Stimulated activated CD4-positive, alpha-beta T cell treated with anti-CD3 and anti-CD28 coated beads, TNF-alpha, amount 100 ng/mL, for 24 hours (primary cell): ENCODE measurements around the gene NEO1.

Experiments used
- DNase-seq, 3 experiments: peaks; one replicate each; pipeline ENCODE4 v3.0.0-alpha.2; 2020; ENCODE audit warnings: low read depth in 3 of 3

NEO1 gene, protein sequence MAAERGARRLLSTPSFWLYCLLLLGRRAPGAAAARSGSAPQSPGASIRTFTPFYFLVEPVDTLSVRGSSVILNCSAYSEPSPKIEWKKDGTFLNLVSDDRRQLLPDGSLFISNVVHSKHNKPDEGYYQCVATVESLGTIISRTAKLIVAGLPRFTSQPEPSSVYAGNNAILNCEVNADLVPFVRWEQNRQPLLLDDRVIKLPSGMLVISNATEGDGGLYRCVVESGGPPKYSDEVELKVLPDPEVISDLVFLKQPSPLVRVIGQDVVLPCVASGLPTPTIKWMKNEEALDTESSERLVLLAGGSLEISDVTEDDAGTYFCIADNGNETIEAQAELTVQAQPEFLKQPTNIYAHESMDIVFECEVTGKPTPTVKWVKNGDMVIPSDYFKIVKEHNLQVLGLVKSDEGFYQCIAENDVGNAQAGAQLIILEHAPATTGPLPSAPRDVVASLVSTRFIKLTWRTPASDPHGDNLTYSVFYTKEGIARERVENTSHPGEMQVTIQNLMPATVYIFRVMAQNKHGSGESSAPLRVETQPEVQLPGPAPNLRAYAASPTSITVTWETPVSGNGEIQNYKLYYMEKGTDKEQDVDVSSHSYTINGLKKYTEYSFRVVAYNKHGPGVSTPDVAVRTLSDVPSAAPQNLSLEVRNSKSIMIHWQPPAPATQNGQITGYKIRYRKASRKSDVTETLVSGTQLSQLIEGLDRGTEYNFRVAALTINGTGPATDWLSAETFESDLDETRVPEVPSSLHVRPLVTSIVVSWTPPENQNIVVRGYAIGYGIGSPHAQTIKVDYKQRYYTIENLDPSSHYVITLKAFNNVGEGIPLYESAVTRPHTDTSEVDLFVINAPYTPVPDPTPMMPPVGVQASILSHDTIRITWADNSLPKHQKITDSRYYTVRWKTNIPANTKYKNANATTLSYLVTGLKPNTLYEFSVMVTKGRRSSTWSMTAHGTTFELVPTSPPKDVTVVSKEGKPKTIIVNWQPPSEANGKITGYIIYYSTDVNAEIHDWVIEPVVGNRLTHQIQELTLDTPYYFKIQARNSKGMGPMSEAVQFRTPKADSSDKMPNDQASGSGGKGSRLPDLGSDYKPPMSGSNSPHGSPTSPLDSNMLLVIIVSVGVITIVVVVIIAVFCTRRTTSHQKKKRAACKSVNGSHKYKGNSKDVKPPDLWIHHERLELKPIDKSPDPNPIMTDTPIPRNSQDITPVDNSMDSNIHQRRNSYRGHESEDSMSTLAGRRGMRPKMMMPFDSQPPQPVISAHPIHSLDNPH (N-terminal part only)

DNA sequence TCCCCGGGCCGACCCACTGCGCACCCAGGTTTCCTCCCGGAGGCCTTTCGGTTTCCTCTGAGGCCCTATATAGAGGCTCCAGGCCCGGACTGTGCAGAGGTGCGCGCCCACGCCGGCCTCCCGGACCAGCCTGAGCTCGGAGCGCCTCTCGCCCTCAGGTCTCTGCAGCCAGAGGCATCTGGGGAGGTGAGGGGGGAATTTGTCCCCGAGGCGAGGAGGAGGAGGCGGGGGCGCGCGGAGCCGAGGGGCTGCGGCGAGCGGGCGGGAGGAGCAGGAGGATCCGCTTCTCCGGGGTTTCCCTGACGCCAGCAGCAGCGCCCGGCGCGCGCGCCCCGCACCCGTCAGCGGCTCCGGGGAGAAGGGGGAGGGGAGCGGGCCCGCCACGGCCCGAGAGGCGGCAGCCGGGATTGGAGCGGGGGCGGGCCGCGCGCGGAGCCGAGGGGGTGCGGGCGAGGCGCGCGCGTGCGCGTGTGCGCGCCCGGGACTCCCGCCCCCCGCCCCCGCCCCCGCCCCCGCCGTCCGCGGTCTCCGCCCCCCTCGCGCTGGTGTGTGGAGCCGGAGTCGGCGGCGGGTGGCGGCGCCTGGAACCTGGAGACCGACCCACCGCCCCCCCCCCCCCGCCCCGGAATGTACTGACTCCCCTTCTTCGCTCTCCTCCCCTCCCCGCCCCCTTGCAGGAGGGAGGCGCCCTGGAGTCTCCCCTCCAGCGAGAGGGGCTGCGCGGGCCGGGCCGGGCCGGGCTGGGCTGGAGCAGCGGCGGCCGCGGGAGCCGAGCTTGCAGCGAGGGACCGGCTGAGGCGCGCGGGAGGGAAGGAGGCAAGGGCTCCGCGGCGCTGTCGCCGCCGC lies at the start of gene NEO1:
NEO1 (plus strand) TSS at position 657 of the 846 bp plus-strand sequence. CDS start 213 bp downstream, outside the sequence.
- DNase-seq, result peak; percentile 47 to 74 (median 52)

DNA sequence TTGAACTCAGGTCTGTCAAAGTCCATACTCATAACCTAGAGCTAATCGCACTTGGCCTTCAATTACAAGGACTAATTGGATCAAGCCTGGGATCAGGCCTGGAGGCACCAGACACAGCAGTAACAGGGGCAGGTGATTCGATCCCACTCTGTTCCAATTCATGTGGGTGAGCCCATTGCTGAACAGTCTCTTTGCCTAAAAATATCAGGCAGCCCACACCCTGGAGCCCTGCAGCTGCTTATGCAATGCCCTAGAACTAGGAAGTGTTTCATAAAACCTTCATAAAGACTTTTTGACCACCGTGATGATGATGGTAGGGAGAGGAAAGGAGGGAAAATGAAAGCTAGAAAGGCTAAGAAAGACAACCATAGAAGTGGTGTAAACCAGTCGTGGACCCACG lies 47.8 kb upstream of the NEO1 start:
- DNase-seq, result no peak

DNA sequence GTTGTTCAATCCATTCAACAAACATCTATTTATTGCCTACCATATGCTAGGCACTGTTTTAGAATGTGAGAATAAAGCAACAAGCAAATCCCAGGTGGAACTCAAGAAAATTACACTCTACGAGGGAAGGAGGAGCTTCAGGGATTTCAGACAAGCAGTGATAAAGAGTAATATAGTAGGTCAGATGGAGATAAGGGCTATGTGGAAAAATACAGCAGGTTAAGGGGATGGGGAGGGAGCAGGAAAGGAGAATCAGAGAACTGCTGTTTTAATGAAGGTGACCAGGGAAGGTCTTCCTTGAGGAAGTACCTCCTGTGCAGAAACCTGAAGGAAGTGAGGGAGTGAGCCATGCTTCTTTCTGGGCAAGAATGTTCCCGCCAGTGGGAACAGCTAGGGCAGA lies 47.2 kb upstream of the NEO1 start:
- no peak for DNase-seq

GRCh38 chr15:73005446-73005845 lies 46.8 kb upstream of the NEO1 start:
- no peak for DNase-seq

GRCh38 chr15:73006523-73006922 lies 45.7 kb upstream of the NEO1 start:
- no peak for DNase-seq

GRCh38 chr15:73009066-73010056 lies 42.9 kb upstream of the NEO1 start:
- DNase-seq, result no peak

- no peak for DNase-seq
These were observed 41.8 kb upstream of the NEO1 start for GRCh38 chr15:73010154-73011152.

GRCh38 chr15:73014904-73015303 lies 37.4 kb upstream of the NEO1 start:
- DNase-seq, result no peak

GRCh38 chr15:73015493-73015892 lies 36.8 kb upstream of the NEO1 start:
- DNase-seq, result no peak

GRCh38 chr15:73017987-73018386 lies 34.3 kb upstream of the NEO1 start:
- DNase-seq, result no peak

DNA sequence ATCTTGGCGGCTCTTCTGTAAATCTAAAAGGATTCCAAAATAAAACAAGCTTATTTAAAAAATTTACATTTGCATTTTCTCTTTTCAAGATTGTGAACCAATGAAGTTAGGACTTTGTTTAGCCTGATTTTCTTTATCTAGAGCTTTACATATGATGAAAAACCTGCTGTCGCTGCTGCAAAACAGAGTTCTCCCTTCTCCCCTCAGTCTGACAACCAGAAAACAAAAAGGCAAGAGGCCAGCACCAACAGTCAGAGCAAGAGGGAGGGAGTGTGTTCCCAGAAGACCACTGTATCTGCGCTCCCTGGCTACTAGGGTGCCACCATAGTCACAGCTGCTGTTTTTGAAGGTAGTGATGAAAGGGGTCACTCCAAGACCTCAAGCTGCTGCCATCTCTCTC lies 33.1 kb upstream of the NEO1 start:
- DNase-seq, result no peak

GRCh38 chr15:73019601-73020146 lies 32.6 kb upstream of the NEO1 start:
- DNase-seq, result no peak

GRCh38 chr15:73021139-73021621 lies 31.1 kb upstream of the NEO1 start:
- DNase-seq, result no peak

GRCh38 chr15:73022161-73022560 lies 30.1 kb upstream of the NEO1 start:
- no peak for DNase-seq

GRCh38 chr15:73023071-73023470 lies 29.2 kb upstream of the NEO1 start:
- DNase-seq, result no peak

DNA sequence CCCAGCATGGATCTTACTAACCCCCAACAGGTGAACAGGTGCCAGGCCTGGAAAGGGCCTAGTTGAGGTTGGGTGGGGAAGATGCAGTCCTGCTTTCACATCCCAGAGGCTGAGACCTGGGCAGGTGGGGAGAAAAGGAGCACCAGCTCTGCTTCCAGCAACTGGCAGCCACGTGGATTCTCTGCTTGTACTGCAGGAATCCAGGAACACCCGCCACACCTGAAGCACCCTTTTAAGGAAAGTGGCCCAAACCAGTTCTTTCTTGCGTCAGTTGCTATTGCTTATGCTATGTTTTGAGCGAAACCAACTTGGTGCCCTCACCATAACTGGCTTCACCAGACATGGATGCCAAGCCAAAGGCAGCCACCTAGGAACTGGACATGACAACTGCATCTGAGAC lies 28.1 kb upstream of the NEO1 start:
- DNase-seq, result no peak

- DNase-seq, result no peak
These were observed 25.7 kb upstream of the NEO1 start for GRCh38 chr15:73026511-73027054.

DNA sequence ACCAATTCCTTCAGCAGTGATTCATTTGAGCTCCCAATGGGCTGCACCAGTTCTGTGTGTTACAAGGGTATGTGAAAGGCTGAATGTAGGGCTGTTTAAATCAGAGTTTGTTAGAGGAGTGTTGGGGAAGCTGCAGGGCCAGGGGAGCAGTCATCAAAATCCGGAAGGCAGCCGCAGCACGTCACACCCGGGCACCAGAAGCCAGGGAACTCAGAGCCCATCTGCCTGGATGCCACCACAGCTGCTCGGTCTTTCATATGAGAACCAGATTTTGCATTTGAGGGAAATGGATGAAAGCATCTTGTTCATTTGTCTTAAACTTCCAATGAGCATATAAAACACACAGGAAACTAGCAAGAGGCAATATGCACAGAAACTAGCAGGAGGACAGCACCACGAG lies 24.2 kb upstream of the NEO1 start:
- no peak for DNase-seq
